ENCODE results near the gene PPARG.
"Not testable (repeated sequence)": the region's sequence is repeated elsewhere in the genome, so short reads cannot be mapped to it uniquely, and the experiment has no call there.

Gene PPARG

GRCh38 chr3:12465836-12466225, 177.0 kb downstream of the PPARG start:
- no peak for DNase-seq

DNA sequence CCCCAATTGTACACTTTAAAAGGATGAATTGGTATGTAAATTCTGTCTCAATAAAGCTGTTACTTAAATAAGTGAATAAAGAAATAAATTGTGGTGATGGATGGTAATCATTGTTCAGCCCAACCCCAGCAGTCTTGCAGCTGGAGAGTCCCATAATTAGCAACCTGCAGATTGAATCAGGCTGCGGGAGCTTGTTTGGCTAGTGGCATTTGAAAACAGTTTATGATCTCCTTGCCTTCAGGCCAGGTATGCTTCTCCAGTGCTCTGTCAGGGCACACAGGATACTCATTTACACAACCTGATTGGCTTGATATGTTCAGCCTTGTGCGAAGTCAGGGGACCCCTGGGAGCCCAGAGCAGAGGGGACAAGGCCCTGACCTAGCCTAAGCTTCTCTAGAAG, 178.9 kb downstream of the PPARG start:
- DNase-seq, result no peak

- no peak for DNase-seq
These were observed 179.4 kb downstream of the PPARG start for GRCh38 chr3:12468276-12468675.

DNA sequence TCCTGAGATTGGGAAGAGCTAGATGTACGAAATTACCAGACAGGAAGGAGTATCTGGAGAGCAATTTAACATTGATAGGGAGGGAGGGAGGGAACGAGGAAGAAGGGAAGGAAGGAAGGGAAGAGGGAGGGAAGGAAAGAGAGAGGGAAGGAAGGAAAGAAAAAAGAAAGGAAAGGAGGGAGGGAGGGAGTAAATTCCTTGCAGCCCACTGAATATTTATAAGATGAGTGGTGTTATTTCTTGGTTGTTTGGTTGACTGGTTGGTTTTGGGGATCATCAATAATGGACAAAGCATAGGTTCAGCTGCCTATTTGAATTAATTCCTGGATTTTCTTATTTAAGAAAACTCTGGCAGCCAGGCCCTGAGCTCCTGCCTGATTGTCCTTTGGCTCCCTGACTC, 179.9 kb downstream of the PPARG start:
- no peak for DNase-seq

DNA sequence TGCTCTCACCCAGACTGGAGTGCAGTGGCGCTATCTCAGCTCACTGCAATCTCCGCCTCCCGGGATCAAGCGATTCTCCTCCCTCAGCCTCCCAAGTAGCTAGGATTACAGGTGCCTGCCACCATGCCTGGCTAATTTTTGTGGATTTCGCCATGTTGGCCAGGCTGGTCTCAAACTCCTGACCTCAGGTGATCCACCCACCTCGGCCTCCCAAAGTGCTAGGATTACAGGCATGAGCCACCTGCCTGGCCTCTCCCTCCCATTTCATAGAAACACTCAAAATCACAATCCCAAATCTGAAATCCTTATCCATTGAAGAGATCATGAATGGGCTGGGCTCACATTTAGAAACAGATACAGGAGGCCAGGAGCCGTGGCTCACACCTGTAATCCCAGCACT, 180.4 kb downstream of the PPARG start:
- DNase-seq, result not testable (repeated sequence)

DNA sequence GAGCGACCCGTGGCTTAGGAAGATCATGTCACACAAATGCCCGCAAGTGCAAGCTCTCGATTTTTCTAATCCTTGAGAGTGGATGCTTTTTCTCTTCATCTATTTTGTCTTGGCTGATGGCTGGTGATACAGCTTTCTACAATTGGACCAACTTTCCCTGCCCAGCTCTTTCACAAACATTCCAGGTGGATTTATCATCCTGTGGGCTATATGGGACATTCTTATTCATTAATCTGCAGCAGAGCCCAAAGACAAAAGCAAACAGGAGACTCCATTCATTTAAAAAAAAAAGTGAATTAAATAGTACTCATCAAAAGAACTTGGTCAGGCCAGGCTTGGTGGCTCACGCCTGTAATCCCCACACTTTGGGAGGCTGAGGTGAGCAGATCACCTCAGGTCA, 181.2 kb downstream of the PPARG start:
- no peak for DNase-seq

- DNase-seq, result no peak
These were observed 181.8 kb downstream of the PPARG start for GRCh38 chr3:12470680-12471079.

- DNase-seq, result peak; percentile 30
These were observed 182.4 kb downstream of the PPARG start for GRCh38 chr3:12471241-12471640.

- DNase-seq, result no peak
These were observed 183.2 kb downstream of the PPARG start for GRCh38 chr3:12472000-12472610.

- no peak for DNase-seq
These were observed 183.9 kb downstream of the PPARG start for GRCh38 chr3:12472796-12473195.

DNA sequence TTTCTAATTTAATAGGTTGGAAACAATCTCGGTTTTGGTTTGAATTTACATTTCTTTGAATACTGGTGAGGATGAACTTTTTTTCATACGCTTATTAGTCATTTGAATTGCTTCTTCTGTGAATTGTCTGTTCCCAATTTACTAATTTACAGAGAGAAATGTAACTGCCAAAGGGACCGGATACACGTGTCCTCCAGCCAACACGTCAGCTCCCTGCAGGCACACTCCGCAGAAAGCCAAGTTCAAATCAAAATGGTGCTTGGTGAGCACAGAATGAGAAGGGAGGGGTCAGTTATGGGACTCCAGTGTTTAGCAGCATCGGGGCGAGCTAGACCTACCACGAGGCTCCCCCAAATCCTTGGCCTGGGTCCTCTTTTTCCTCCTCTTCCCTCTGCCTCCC, 184.6 kb downstream of the PPARG start:
- no peak for DNase-seq

DNA sequence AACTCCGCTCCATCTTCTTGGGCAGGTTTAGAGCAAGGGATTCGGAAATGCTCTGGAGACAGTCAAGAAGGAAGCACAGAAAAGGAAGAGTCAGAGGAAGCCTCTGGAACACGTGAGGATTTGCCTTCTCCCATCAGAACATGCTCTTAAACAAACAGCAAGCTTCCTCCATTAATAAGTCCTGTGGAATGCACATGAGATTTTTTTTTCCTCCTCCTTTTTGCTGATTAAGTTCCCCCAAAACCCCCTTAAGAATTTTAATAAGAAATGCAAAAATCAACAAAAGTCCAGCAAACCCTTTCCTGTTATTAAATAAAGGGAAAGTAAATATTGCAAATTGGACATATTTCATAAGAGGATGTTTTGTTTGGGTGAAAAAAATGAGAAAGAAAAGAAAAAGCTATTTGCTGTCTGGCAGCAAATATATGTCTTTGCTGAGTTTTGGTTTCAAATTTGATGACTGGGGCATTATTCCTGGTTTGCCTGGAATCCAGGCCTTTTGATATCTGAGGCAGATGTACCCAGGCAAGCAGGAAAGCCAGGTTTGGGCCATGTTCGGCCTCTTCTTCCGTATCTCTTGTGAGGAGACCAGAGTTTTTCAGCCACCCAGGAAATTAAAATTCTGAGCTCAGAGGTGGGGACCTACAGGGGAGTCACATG, 187.5 kb downstream of the PPARG start:
- no peak for DNase-seq

- DNase-seq, result no peak
These were observed 188.4 kb downstream of the PPARG start for GRCh38 chr3:12477256-12477655.

GRCh38 chr3:12478326-12478725, 189.5 kb downstream of the PPARG start:
- no peak for DNase-seq

DNA sequence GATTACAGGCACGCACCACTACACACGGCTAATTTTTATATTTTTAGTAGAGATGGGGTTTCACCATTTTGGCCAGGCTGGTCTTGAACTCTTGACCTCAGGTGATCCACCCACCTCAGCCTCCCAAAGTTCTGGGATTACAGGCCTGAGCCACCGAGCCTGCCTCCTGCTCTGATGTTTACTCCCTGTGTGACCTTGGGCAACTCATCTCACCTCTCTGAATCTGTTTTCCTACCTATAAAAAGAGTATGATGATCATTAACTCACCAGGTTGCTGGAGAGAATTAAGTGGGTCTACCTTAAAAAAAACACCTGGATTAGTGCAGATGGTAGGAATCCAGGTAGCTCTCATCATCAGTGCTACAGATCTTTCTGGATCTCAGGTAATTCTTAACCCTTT, 190.3 kb downstream of the PPARG start:
- DNase-seq, result not testable (repeated sequence)

GRCh38 chr3:12479919-12480427, 191.1 kb downstream of the PPARG start:
- DNase-seq, result no peak

DNA sequence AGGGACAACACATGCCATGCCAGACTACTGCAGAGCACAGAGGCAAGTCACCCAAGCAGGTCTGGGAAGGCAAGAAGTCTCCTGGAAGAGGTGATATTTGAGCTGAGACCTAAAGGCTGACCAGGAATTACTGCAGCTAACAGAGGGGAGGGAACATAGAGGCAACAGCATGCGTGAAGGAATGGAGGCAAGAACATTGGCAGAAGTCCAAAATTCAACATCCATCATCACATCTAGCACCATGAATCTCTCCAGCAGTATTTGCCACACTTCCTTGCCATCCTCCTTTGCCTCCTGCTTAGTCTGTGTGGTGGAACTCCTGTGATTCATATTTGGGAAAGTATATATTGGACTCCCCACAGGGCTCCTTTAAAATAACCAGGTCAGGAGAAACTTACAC, 194.5 kb downstream of the PPARG start:
- no peak for DNase-seq

DNA sequence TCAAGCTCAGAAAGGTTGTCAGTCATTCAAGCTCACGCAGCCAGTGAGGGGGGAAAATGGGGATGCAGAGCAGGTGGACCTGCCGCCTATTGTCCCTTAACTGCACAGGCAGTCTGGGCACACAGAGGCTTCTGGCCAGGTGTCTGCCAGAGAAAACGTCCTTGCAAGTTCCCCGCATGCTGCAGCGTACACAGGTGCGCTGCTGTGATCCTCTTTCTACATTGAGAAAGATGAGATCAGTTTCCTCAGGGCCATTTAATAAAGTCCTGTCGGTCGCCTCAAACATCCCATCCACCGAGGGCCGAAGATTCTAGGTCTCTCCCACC, 195.0 kb downstream of the PPARG start:
- no peak for DNase-seq

Measured in T1000 (cell line).